GM10248 (cell line): ENCODE measurements around the gene SERPINA4.

Source experiments
- CTCF ChIA-PET: fragments of 300-600 bp; sonication (Branson Sonifier 250); formaldehyde crosslinking; extraction: SDS; loops from one replicate; lab custom pipeline; 2021; ENCODE audit warnings: antibody characterized with exemption; lab: Yijun Ruan, JAX
- POLR2A ChIA-PET: fragments of 350-650 bp; sonication (Branson Sonifier 250); formaldehyde crosslinking; extraction: SDS; loops from one replicate; lab custom pipeline; 2020; ENCODE audit warnings: antibody characterized with exemption; lab: Yijun Ruan, JAX
- DNase-seq: peaks from one replicate; pipeline ENCODE4 v3.0.0; 2012; ENCODE audit errors: extremely low spot score
- CTCF ChIP-seq: IDR thresholded peaks from 2 replicates; pipeline ENCODE4 v1.5.1; 2012; ENCODE audit warnings: mild to moderate bottlenecking, low read depth; ENCODE audit errors: extremely low read depth, missing control alignments, control extremely low read depth

The SERPINA4 gene

DNA sequence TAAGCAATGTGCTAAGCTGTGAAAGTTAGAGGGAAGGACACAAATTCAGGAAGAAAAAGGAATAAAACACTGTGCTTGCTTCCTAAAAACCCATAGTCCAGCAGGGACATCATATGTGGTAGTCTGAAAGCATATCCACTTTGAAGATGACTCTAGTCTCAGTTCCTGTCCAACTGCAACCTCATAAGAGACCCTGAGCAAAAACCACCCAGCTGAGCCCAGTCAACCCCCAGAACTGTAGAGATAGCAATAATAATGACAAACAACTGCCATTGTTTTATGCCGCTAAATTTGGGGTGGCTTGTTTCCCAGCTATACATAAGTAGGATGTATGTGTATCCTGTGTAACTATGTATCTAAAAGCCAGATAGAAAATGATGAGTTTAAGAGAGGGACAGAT is 3.9 kb upstream of the SERPINA4 start:
- CTCF ChIA-PET: interaction anchor here (1.5 to 1.8 kb wide), 2 partner anchors 8 to 44 kb away, joined by 3 to 5 read pairs; no protein-coding TSS in a partner anchor

GRCh38 chr14:94558842-94559241 is 2.4 kb upstream of the SERPINA4 start:
- DNase-seq: no peak
- POLR2A ChIA-PET: no interaction called here
- CTCF ChIA-PET: interaction anchor here (1.2 to 4.3 kb wide), 2 partner anchors 9 to 12 kb away, joined by 3 to 28 read pairs; no protein-coding TSS in a partner anchor
- no peak for TF ChIP-seq CTCF

More for the DNA sequence above, 3.9 kb upstream of the SERPINA4 start:
- POLR2A ChIA-PET: no interaction called here
- DNase-seq: no peak
- no peak for TF ChIP-seq CTCF

DNA sequence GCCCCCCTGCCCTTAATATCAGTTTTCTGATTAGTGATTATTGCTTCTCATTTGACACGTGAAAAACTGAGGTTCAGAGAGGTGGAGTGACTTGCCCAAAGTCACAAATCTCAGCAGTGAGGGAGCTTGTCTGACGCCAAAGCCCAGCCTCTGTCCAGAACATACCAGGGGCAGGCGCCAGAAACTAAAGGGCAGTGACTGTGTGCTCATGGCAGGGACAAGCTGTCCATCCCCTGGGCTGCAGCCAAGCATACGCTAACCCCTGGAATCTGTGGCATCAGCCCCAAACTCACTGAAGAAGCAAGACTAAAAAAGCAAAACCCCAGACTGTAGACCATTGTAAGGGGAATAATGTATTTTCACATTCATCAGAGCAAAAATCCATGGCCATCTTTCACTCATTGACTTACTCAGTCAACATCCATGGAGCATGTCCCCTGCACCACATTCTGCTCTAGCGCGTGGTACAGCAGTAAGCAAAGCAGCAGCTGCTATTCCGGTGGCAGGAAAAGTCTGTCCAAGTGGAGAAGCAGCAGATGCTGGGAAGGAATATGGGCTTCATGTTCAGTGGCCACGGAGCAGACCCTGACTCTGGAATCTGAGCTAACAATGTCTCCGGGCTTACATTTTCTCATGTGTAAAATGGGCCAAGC is 1.5 kb upstream of the SERPINA4 start:
- POLR2A ChIA-PET: no interaction called here
- TF ChIP-seq CTCF: no peak
- CTCF ChIA-PET: interaction anchor here (0.8 to 4.3 kb wide), 2 partner anchors 9 to 10 kb away, joined by 3 to 28 read pairs; no protein-coding TSS in a partner anchor
- DNase-seq: no peak

- ChIA-PET CTCF (interaction anchor here (0.8 to 4.3 kb wide), 2 partner anchors 8 to 11 kb away, joined by 3 to 28 read pairs; no protein-coding TSS in a partner anchor), POLR2A (no interaction called here)
- no peak for TF ChIP-seq CTCF
- no peak for DNase-seq
Measured at GRCh38 chr14:94560291-94560665, 964 bp upstream of the SERPINA4 start.

- POLR2A ChIA-PET: no interaction called here
- TF ChIP-seq CTCF: no peak
- CTCF ChIA-PET: interaction anchor here (1.4 to 4.3 kb wide), 3 partner anchors 11 to 128 kb away, joined by 3 to 28 read pairs (median 4); no protein-coding TSS in a partner anchor
- DNase-seq: no peak
Measured at GRCh38 chr14:94561656-94562010, 391 bp downstream of the SERPINA4 start.

- POLR2A ChIA-PET: no interaction called here
- no peak for DNase-seq
- CTCF ChIA-PET: interaction anchor here (1.4 to 4.3 kb wide), 3 partner anchors 11 to 128 kb away, joined by 3 to 28 read pairs (median 4); no protein-coding TSS in a partner anchor
- TF ChIP-seq CTCF: no peak
Measured at GRCh38 chr14:94562022-94562421, 780 bp downstream of the SERPINA4 start.
